ENCODE measurements around the gene DAW1. TPM values are rescaled to one million over a fixed set of nuclear protein-coding genes. Genes with fewer than 3 reads are reported as not detected.
A peak's percentile ranks its signal among the peaks of the same experiment; 100 is the strongest.

Gene DAW1
- polyA plus RNA-seq, 1 of the 3 experiments (the other 2 are of a cell fraction): 1.2 TPM

GRCh38 chr2:227881866-227882517, 10.6 kb downstream of the DAW1 start (continued):
- TF ChIP-seq CTCF (IDR thresholded peaks at IDR 0.05) (no peak), YY1 (IDR thresholded peaks at IDR 0.05; ENCODE audit: low read depth) (no peak), RCOR1 (IDR thresholded peaks at IDR 0.05; ENCODE audit: low read length) (no peak), CHD2 (IDR thresholded peaks at IDR 0.05; ENCODE audit: low read length, partially characterized antibody) (no peak)

DNA sequence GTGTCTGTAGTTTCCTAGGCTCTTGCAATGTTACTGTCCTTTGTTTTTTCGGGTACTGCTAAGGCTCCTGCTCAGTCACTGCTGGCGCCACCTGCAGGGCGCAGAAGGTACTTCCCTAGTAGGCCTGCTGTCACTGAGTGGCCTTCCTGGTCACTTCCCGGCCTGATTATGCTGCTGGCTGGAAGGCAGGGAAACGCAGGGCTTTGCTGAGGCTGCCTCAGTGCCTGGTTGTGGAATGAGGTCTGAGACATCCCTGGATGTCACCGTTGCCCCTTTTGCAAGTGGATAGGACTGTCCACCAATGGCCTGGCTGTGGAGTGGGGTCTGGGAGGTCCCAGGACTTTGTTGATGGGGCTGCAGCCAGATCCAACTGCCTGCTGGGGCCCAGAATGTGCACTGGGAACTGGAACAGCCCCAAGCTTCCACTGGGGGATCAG, 13.1 kb downstream of the DAW1 start:
- Histone ChIP-seq H3K27me3 (ENCODE audit: insufficient read depth) (no peaks in the 10 kb centered on the region), H3F3A (replicated peaks; ENCODE audit: insufficient read depth) (peaks cover 8% of the 10 kb centered on the region), H2AFZ (ENCODE audit: low read depth) (peak overlapping the region; percentile 49; the same call in 1 of the 2 replicates), H3K4me1 (ENCODE audit: control insufficient read depth in 1 of 2, insufficient read depth in 2 of 2, low read depth in 1 of 2, low read length in 1 of 2) (no peaks in the 10 kb centered on the region), H3K4me2 (no peak overlapping the region), H3K79me2 (ENCODE audit: insufficient read depth) (no peaks in the 10 kb centered on the region), H3K4me3 (ENCODE audit: low read depth in 2 of 2, low read length in 1 of 2) (peak overlapping the region in 1 of 2 experiments; percentile 31; a peak in 1 of 4 replicates), H3K9me3 (no peaks in the 10 kb centered on the region), H4K20me1 (ENCODE audit: insufficient read depth) (no peaks in the 10 kb centered on the region), H3K36me3 (replicated peaks in 1 of 2; ENCODE audit: control insufficient read depth in 1 of 2, insufficient read depth in 2 of 2, low read length in 1 of 2) (no peaks in the 10 kb centered on the region), H3K9me2 (no peaks in the 10 kb centered on the region), H3K27ac (ENCODE audit: low read depth in 2 of 2, low read length in 1 of 2) (no peak overlapping the region), H3K9ac (no peak overlapping the region)
- no peak for TF ChIP-seq YY1 (IDR thresholded peaks at IDR 0.05; ENCODE audit: low read depth)
- peak; percentile 68 for TF ChIP-seq SMC3 (IDR thresholded peaks at IDR 0.05; ENCODE audit: low read depth, low read length)
- TF ChIP-seq FOSL2 (IDR thresholded peaks at IDR 0.05; ENCODE audit: borderline replicate concordance, low read depth): no peak
- TF ChIP-seq CTCF (IDR thresholded peaks at IDR 0.05): peak; percentile 82
- TF ChIP-seq RAD21 (IDR thresholded peaks at IDR 0.05; ENCODE audit: low read length): peak; percentile 55
- TF ChIP-seq REST (IDR thresholded peaks at IDR 0.05; ENCODE audit: low read depth, low read length): no peak
- WGBS (ENCODE audit: low lambda C conversion rate): 7% methylated on average over 5 of the region's 6 CpGs
- peak; percentile 68 for DNase-seq
- ChIA-PET POLR2A (no interaction called here), CTCF (no interaction called here)

All from SK-N-SH (cell line).